Measurements from ENCODE around the gene PPP3CA. TPM values are rescaled to one million over a fixed set of nuclear protein-coding genes. Genes with fewer than 3 reads are reported as not detected.
"Not testable (repeated sequence)": the region's sequence is repeated elsewhere in the genome, so short reads cannot be mapped to it uniquely, and the experiment has no call there.

PPP3CA gene
- total RNA-seq, 1 donor from 2014 or later, result 64.5 TPM

DNA sequence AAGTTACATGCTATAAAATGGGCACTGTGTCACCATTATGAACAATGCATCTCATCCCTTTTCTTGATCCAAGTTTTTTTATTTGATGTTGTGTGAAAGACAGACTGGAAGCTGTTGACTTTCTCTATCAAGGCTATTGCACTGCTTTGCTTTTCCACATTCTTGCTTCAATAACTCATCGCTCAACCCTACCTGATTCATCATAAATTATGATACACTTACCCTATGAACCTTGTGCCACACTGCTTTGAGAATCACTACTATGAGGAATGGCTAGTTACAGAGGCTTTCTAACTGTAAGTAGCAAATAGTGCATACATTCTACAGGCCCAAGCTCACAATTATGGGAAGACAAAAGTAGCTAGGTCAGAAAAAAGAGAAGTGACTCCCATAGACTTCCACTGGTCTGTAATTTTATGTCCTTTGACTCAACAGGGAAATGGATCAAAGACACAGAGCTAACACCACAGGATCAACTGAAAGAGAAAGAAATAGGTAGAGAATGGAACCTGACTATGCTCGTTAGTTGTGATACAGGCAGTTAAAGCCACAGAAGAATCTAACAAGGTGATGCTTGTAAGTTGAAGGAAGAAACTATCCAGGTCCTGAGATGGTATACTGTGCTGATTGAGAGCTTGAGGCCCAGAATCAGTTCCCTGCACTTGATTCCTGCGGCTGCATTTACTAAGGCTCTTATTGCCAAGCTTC lies 163.5 kb downstream of the PPP3CA start:
- intact Hi-C loops (cut with DNase I), result loop anchor here (2.0 kb wide), 1 partner anchor 23 kb away; no protein-coding TSS in a partner anchor
- Histone ChIP-seq H3K27me3 (no peaks in the 10 kb centered on the region), H3K9me3 (no peaks in the 10 kb centered on the region)

DNA sequence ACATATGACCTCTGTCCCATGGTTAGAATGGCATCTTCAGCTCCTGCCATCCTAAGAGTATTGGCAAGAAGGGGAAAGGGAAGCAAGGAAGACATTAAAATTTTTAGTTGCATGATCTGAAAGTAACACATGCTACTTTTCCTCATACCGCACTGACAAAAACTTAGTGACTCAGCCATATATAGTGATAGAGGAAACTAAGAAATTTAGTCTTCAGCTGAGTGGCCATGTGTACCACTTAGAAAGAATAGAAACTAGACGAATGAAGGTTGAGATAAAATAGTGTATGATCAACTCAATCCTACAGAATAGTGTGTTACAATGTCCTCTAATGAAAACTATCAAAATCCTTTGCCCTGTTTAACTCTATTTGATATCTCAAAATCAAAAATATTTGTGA lies 164.1 kb downstream of the PPP3CA start:
- H3K4me1 ChIP-seq, result no peaks in the 10 kb centered on the region
- no peak for DNase-seq (ENCODE audit: low spot score in 2 of 2)
- no peaks in the 10 kb centered on the region for H3K9me3 ChIP-seq
- intact Hi-C loops (cut with DNase I), result loop anchor here (2.0 kb wide), 1 partner anchor 22 kb away; no protein-coding TSS in a partner anchor
- no peak overlapping the region for H3K4me3 ChIP-seq
- H3K36me3 ChIP-seq, result no peaks in the 10 kb centered on the region
- no peaks in the 10 kb centered on the region for H3K27me3 ChIP-seq
- H3K27ac ChIP-seq, result no peak overlapping the region
- TF ChIP-seq, protein P1, sequence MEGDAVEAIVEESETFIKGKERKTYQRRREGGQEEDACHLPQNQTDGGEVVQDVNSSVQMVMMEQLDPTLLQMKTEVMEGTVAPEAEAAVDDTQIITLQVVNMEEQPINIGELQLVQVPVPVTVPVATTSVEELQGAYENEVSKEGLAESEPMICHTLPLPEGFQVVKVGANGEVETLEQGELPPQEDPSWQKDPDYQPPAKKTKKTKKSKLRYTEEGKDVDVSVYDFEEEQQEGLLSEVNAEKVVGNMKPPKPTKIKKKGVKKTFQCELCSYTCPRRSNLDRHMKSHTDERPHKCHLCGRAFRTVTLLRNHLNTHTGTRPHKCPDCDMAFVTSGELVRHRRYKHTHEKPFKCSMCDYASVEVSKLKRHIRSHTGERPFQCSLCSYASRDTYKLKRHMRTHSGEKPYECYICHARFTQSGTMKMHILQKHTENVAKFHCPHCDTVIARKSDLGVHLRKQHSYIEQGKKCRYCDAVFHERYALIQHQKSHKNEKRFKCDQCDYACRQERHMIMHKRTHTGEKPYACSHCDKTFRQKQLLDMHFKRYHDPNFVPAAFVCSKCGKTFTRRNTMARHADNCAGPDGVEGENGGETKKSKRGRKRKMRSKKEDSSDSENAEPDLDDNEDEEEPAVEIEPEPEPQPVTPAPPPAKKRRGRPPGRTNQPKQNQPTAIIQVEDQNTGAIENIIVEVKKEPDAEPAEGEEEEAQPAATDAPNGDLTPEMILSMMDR (IDR thresholded peaks at IDR 0.05), result no peak

More for the DNA sequence above, 163.5 kb downstream of the PPP3CA start:
- Histone ChIP-seq H3K36me3 (no peaks in the 10 kb centered on the region), H3K4me1 (no peaks in the 10 kb centered on the region), H3K4me3 (no peak overlapping the region), H3K27ac (no peak overlapping the region)
- no peak for DNase-seq (ENCODE audit: low spot score in 2 of 2)
- TF ChIP-seq, protein P1 (IDR thresholded peaks at IDR 0.05), result no peak

DNA sequence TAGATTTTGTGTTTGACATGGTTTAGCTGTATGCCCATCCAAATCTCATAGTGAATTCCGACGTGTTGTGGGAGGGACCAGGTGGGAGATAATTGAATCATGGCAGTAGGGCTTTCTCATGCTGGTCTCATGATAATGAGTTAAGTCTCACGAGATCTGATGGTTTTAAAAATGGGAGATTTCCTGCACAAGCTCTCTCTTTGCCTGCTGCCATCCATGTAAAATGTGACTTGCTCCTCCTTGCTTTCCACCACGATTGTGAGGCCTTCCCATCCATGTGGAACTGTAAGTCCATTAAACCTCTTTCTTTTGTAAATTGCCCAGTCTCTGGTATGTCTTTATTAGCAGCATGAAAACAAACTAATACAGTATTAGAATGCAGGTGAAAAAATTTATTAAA lies 164.6 kb downstream of the PPP3CA start:
- H3K4me3 ChIP-seq; H3K27ac ChIP-seq; DNase-seq (ENCODE audit: low spot score in 2 of 2); H3K4me1 ChIP-seq; H3K36me3 ChIP-seq; H3K9me3 ChIP-seq; H3K27me3 ChIP-seq: not testable (repeated sequence)
- intact Hi-C loops (cut with DNase I), result loop anchor here (2.0 kb wide), 1 partner anchor 22 kb away; no protein-coding TSS in a partner anchor

DNA sequence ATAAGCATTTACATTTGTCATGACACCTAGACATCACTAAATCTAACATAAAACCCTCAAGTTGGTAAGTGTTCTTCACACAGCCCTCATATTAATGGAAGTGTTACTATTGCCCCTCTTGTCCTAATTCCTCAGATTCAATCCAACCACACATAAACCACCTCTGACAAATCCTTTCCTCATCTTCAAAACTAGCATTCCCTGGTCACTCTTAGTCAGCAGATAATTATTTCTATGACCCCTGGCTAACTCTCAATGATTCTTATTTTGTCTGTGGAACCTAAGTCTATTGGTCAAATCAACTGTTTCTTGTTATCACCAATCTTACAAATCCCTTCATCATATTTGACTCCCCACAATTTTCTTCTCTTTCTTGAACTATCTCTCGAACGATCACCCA lies 168.6 kb downstream of the PPP3CA start:
- DNase-seq (ENCODE audit: low spot score in 2 of 2), result no peak

DNA sequence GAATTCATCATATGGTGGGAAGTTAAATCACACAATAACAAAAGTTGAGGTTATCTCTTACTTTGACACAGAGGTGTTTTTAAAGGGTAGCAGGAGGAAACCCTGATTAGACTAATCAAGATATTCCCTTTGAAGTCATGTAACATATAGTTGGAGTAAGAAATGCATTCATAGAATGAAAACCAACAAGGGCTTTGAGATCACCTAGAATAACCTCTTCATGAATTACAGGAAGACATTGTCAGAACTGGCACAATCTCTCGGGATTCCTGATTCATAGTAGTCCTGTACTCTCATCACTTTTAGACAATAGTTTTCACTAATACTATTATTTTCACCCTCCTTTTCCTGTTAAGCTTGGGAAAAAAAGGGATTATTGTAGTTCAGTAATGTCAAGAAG lies 170.2 kb downstream of the PPP3CA start:
- TF ChIP-seq, protein P1 (IDR thresholded peaks at IDR 0.05), result no peak
- Histone ChIP-seq H3K27me3 (no peaks in the 10 kb centered on the region), H3K36me3 (no peaks in the 10 kb centered on the region), H3K4me3 (no peak overlapping the region), H3K27ac (no peak overlapping the region), H3K9me3 (no peaks in the 10 kb centered on the region), H3K4me1 (no peaks in the 10 kb centered on the region)
- no peak for DNase-seq (ENCODE audit: low spot score in 2 of 2)
- intact Hi-C loops (cut with DNase I), result loop anchor here (10.0 kb wide), 1 partner anchor 1082 kb away; no protein-coding TSS in a partner anchor

More for the DNA sequence above, 168.6 kb downstream of the PPP3CA start:
- H3K27ac ChIP-seq, result no peak overlapping the region
- H3K36me3 ChIP-seq, result no peaks in the 10 kb centered on the region
- intact Hi-C loops (cut with DNase I), result loop anchor here (10.0 kb wide), 1 partner anchor 1084 kb away; no protein-coding TSS in a partner anchor
- no peak overlapping the region for H3K4me3 ChIP-seq
- H3K9me3 ChIP-seq, result no peaks in the 10 kb centered on the region
- no peaks in the 10 kb centered on the region for H3K27me3 ChIP-seq
- no peaks in the 10 kb centered on the region for H3K4me1 ChIP-seq
- TF ChIP-seq, protein P1 (IDR thresholded peaks at IDR 0.05), result no peak

DNA sequence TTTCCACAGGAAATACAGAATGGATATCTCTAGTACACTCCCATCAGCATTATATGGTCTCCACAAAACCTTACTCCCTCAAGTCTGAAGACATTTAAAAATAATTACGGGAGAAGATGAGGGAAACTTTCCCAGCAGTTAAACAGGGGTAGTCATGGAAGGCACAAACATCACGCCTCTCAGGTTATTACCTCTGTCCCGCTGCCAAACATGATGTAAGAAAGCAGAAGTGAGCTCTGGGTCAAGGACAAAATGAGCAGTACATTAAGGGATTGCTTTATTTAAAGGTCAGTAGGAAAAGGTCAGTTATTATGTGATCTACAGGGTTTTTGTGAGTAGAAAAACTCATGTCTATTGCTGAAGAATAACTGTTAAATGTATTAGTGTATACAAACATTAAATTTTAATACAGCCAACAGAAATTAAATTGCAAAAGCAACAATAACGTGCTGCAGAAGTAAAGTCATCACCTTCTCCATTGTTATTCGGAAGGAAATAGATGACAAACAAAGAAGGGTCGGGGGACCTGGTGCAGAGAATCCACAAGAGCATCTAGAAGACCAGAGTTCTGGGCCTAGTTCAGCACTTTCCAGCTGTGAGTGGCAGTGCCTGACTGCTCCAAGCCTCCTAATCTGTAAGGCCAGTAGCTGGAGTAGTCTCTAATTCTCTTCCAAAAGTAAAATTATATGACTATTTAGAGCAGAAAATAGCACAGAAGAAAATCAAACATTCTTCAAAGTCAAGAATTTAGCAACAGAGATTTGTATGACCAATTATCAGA lies 171.2 kb downstream of the PPP3CA start:
- TF ChIP-seq, protein P1 (IDR thresholded peaks at IDR 0.05), result no peak
- no peaks in the 10 kb centered on the region for H3K4me1 ChIP-seq
- H3K27me3 ChIP-seq, result no peaks in the 10 kb centered on the region
- no peaks in the 10 kb centered on the region for H3K9me3 ChIP-seq
- intact Hi-C loops (cut with DNase I), result loop anchor here (10.0 kb wide), 1 partner anchor 1081 kb away; no protein-coding TSS in a partner anchor
- no peak overlapping the region for H3K27ac ChIP-seq
- no peak overlapping the region for H3K4me3 ChIP-seq
- DNase-seq (ENCODE audit: low spot score in 2 of 2), result no peak
- H3K36me3 ChIP-seq, result no peaks in the 10 kb centered on the region
